ENCODE data around the gene DEFB124.
"Not testable (repeated sequence)": the region's sequence is repeated elsewhere in the genome, so short reads cannot be mapped to it uniquely, and the experiment has no call there.

Gene DEFB124

DNA sequence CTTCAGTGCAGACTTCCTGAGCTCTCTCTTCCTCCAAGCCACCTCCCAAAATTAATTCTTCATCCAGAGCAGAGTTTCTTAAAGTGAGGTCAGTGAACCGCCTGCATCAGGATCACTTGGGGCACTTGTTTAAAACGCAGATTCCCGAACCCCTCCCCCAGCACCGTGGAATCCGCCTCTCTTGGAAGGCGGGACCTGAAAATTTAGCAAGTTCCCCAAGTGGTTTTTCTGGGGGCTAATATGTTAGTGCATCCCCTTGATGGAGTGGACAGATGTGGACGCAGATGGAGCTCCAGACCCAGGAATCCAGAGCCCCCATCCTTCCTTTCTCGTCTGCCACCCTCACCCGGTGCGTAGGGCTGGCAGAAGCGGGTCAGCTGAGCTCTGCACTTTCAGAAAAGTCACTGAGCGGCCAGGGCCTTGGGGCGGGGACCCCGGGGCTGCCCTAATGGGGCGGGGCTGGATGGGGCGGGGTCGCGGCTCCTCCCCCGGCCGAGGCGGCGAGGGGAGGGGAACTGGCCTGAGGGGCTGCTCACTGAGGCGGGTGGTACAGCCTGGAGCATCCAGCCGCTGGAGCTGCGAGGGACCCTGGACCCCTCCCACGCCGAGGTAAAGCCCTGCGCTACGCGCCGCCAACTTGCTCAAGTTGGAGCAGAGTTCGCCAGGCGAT, at the start of gene DEFB124, which contains the start of gene REM1:
DEFB124 (minus strand) TSS at position 370 of the 670 bp plus-strand sequence. CDS start 2,114 bp downstream, outside the sequence.
REM1 (plus strand) TSS at position 531 of the 670 bp plus-strand sequence. CDS start 1,158 bp downstream, outside the sequence.
- no peak for DNase-seq

GRCh38 chr20:31523361-31524283, 48.7 kb upstream of the DEFB124 start:
- DNase-seq = no peak

DNA sequence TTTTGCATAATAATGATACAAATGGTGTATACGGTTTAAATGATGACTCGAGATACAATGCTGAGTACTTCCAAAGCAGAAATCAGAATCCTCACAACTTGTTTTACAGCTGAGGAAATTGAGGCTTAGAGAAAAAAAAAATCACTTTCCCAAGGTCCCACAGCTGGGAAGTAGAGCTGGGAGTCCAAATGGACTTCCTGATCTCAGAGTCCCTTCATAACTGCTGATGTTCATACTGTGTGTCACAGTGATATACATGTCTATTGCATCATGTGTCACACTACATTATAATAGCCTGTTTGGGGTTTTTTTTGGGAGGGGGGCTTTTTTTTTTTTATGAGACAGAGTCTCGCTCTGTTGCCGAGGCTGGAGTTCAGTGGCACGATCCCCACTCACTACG, 47.8 kb upstream of the DEFB124 start:
- no peak for DNase-seq

GRCh38 chr20:31521267-31521666, 46.3 kb upstream of the DEFB124 start:
- DNase-seq = not testable (repeated sequence)

- DNase-seq = no peak
These were observed 42.4 kb upstream of the DEFB124 start for GRCh38 chr20:31517373-31517772.

GRCh38 chr20:31516651-31517050, 41.7 kb upstream of the DEFB124 start:
- DNase-seq = no peak

GRCh38 chr20:31516166-31516565, 41.2 kb upstream of the DEFB124 start:
- DNase-seq = no peak

GRCh38 chr20:31515775-31516107, 40.8 kb upstream of the DEFB124 start:
- DNase-seq = no peak

GRCh38 chr20:31515072-31515774, 40.3 kb upstream of the DEFB124 start:
- no peak for DNase-seq

DNA sequence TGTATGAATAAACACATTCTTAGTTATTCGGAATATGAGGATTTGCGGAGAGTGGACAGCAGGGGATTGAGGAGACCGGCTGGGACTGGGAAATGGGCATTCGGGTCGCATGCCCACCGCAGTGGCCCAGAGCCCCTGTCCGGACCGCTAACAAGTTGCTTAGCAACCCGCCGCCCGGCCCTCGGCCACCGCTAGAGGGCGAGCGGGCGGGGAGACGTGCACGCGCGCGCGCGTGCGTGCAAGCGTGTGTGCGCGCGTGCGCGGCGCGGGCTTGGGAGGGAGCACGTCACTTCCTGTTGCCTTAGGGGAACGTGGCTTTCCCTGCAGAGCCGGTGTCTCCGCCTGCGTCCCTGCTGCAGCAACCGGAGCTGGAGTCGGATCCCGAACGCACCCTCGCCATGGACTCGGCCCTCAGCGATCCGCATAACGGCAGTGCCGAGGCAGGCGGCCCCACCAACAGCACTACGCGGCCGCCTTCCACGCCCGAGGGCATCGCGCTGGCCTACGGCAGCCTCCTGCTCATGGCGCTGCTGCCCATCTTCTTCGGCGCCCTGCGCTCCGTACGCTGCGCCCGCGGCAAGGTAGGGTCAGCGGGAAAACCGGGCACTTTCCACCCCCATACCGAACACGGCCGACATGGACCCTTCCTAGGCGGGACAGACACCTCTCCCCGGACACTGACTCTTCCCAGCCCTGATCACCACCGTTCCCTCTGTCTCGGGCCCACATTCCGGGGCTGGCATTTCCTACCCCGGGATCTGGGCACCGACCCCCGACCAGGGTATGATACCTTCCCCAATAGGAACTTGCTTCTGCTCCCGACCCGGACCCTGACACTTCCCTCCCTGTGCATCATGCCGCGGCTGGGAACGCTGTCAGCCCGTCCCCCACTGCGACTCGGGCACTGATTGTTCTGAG, 39.5 kb upstream of the DEFB124 start, which contains the start of gene HM13:
HM13 (plus strand) TSS at position 289 of the 918 bp plus-strand sequence; CDS start at position 399, 110 bp downstream.
- peak; percentile 87 for DNase-seq

DNA sequence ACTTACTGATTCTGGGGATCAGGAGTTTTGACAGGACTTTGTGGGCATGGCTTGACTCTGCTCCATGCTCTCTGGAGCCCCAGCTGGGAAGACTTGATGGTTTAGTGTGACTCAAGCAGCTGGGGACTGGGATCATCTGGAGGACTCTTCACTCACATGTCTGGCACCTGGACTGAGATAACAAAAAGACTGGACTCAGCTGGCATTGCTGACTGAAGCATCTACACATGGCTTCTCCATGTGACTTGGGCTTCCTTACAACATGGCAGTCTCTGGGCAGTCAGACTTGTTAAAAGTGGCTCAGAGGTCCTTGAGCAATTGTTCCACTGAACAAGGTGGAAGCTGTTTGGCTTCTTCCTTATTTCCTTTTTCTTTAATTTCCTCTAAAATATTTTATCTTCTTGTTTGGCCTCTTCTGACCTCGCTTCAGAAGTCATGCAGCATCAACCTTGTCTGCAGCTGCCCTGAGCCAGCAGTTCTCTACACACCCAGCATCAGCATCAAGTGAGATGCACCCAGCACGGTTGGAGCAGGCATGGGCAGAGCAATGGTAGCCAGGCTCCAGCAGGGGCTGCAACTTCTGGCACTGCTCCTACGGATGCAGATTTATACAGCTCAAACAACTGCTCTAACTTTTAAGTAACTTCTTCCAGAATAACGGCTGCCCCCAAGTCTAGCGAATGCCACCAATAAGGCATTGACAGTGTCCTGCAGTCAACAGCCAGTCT, 33.8 kb upstream of the DEFB124 start:
- DNase-seq = no peak

GRCh38 chr20:31505903-31506302, 31.0 kb upstream of the DEFB124 start:
- no peak for DNase-seq

DNA sequence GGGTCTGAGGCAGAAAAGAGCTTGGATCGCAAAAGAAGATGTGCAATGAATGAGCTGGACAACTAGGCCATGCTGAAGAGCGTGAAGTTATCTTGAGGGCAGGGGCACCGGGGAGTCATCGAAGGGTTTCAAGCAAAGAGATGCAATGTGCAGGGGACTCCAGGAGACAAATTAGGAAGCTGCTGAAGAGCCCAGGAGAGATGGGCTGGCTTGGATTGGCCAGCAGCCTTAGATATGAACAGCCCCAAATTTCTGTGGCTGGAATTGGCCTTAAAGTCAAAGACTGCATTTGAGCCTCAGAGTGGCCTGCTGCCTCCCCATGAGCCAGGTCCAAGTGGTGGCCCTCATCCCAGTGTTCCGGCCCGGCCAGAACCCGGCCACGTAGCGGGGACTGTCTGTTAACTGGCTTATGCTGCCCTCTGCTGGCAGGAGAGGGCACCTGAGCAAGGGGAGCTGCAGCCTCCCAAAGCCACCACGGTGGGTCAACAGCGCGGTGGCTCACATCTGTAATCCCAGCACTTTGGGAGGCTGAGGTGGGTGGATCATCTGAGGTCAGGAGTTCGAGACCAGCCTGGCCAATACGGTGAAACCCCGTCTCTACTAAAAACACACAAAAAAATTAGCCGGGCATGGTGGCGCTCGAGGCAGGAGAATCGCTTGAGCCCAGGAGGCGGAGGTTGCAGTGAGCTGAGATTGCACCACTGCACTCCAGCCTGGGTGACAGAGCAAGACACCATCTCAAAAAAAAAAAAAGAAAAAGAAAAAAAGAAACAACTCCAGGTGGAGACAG, 28.2 kb upstream of the DEFB124 start:
- DNase-seq = peak; percentile 75

GRCh38 chr20:31500527-31500926, 25.6 kb upstream of the DEFB124 start:
- DNase-seq = no peak

DNA sequence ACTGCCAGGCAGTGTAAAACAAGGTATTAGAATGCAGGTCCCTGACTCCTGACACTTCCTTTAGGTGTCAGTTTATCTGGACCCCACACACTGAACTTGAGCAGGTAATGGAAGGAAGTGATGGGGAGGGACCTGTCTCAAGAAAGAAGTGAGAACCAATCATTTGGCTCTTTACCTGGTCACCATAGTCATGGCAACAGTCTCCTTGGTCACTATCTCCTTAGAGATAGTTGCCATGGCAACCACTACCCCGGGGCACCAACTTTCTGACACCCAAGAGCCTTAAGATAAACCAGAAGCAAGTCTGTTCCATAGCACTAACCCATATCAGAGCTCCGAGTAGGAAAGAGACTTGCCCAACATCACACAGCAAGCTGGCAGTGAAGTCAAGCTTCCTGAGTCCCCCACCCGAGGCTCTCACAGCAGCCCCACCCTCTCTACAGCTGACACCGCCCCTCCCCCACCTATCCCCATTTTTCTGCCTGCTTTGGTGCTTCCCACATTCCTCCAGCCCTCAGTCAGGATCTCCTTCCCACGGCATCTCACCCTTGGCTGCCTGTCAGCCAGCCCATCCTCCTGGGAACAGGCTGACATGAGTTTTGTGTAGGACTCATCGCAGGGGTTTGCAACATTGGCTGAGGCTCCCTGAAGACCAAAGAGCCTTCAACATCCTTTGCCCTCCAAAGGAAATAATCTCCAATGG, 23.1 kb upstream of the DEFB124 start:
- DNase-seq = no peak

DNA sequence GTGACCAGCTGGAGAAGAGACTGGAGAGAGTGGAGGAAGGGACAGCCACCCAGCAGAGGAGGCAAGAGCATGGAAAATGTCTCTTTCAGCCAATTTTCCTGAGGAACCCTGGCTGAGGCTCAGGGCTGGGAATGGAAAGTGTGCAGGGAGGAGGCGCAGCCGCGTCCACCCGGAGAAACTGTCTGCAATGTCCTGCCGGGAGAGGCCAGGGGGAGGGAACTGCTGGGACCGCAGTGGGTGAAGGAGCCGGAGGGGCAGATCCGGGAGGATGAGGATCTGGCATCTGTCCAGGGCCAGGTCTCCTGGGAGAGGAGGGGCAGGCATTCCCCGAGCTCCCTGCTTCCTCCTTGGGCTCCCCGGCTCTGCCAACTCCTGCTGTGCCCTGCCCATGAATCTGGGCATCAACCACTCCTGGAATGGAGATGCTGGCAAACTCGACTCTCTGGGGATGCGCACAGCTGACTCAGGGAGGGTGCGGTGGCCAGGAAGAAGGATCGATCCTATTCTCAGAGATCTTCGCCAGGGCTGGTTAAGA, 21.9 kb upstream of the DEFB124 start:
- DNase-seq = no peak

DNA sequence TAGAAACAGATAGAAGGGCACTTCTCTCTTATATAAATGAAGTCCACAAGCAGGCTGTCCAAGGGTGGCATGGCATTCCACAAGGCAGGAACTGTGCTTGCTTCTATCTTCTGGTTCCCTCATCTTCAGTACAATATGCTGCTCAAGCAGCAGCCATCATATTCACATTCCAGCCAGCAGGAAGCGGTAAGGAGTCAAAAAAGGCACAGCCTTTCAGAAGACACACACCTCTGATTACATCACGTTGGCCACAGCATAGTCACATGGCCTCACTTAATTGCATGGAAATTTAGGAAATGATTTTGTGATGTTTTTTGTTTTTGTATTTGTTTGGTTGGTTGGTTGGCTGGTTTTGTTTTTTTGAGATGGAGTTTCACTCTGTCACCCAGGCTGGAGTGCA, 19.2 kb upstream of the DEFB124 start:
- DNase-seq = no peak

DNA sequence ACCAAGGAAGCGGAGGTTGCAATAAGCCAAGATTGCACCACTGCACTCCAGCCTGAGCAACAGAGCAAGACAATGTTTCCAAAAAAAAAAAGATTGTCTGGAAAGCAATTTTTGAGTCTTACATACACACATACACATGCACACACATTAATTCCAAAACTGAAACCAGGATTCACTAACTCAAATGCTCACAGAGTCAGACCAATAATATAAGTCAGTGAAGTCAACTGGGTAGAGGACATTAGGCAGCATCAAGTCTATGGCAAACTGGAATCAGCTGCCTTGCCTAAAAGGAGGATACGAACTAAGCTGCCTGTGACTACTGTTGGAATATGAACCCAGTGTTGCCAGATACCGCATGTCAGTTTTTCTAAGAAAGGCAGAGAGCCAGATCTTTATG, 15.8 kb upstream of the DEFB124 start:
- no peak for DNase-seq

- DNase-seq = no peak
These were observed 14.2 kb upstream of the DEFB124 start for GRCh38 chr20:31489152-31489551.

- no peak for DNase-seq
These were observed 13.2 kb upstream of the DEFB124 start for GRCh38 chr20:31488115-31488514.
